Raji (cell line): ENCODE data around the gene EGLN2.
"Not testable (repeated sequence)": the region's sequence is repeated elsewhere in the genome, so short reads cannot be mapped to it uniquely, and the experiment has no call there.

ENCODE experiments used
- POLR2A ChIP-seq: IDR thresholded peaks from 2 replicates; pipeline ENCODE4 v1.6.1; 2011; ENCODE audit warnings: low read depth, low read length, control low read depth; ENCODE audit not compliant: insufficient read depth

EGLN2 gene

DNA sequence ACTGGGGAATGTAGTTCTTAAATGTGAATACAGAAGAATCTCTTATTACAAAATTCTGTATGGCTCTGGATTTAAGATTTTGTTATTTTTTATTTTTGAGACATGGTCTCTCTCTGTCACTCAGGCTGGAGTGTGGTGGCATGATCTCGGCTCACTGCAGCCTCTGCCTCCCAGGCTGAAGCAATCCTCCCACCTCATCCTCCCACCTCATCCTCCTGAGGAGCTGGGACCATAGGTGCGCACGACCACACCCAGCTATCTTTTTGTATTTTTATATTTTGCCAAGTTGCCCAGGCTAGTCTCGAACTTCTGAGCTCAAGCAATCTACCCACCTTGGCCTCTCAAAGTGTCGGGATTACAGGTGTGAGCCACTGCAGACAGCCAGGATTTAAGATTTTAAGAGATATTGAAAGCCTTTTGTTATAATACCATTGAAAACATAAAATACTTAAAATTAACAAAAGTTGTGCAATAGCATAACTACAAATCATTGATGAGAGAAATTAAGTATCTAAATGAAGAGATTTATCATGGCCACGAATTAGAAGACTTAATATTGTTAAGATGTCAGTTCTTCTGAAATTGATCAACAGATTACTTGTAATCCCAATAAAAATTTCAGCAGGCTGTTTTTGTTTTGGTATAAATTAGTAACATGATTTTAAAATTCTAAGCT, 37.9 kb downstream of the EGLN2 start:
- no peak for TF ChIP-seq POLR2A

DNA sequence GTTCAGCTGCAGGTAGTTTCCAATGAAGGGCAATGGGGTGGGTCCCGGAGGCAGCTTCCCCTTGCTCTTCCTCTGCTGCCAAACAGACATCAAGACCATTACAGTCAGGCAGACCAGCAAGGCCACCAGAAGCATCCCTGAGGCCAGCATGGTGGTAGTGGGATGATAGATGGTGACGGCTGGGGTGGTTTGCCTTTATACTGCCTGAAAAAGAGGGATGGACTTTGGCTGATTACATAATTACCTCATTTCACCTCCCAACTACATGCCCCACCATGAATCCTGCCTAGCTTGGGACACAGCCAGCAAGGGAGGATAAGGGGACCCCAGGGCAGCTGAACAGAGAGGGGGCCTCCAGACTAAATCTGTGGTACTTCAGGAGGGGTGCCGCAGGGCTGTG, 51.3 kb downstream of the EGLN2 start, which contains the start of gene CYP2A6:
Gene CYP2A6 (minus strand): TSS at position 171 of the 400 bp plus-strand sequence. CDS start 21 bp downstream, at position 150.
- TF ChIP-seq POLR2A = not testable (repeated sequence)
